HepG2 (cell line): ENCODE results near the gene ZNF512B. TPM values are rescaled to one million over a fixed set of nuclear protein-coding genes. Genes with fewer than 3 reads are reported as not detected.

ENCODE experiments used
- ATRX ChIP-seq: sonication (generic); formaldehyde crosslinking; IDR thresholded peaks from 2 replicates; pipeline ENCODE4 v1.4.0; 2020; ENCODE audit warnings: missing genetic modification reagents, borderline replicate concordance
- CBX2 ChIP-seq, 2 experiments: fragments of 200-600 bp in 1 of 2; sonication (generic); formaldehyde crosslinking in 1 of 2; IDR thresholded peaks; 2 replicates each; pipeline versions ENCODE4 v1.7.0 to v1.8.1; 2018 to 2022; ENCODE audit warnings: low read depth in 2 of 2, low read length in 1 of 2, mild to moderate bottlenecking in 1 of 2, missing genetic modification reagents in 1 of 2
- KLF12 ChIP-seq: sonication (generic); formaldehyde crosslinking; IDR thresholded peaks from 2 replicates; pipeline ENCODE4 v1.4.0; 2020; ENCODE audit warnings: missing genetic modification reagents, borderline replicate concordance
- NFIC ChIP-seq: IDR thresholded peaks from 2 replicates; pipeline ENCODE4 v1.6.1; 2012; ENCODE audit warnings: mild to moderate bottlenecking, low read length, inconsistent platforms
- PHF8 ChIP-seq: sonication (generic); formaldehyde crosslinking; IDR thresholded peaks from 2 replicates; pipeline ENCODE4 v1.5.0; 2020; ENCODE audit warnings: missing genetic modification reagents
- RAD21 ChIP-seq: fragments of 450-650 bp; formaldehyde crosslinking; IDR thresholded peaks from 2 replicates; pipeline ENCODE4 v1.5.0; 2020; ENCODE audit warnings: mild to moderate bottlenecking
- SYNCRIP ChIP-seq: fragments of 200-400 bp; formaldehyde crosslinking; IDR thresholded peaks from 2 replicates; pipeline ENCODE4 v1.6.1; 2018; ENCODE audit warnings: mild to moderate bottlenecking, low read depth, low read length; ENCODE audit not compliant: insufficient read depth
- XBP1 ChIP-seq: sonication (generic); formaldehyde crosslinking; IDR thresholded peaks from 2 replicates; pipeline ENCODE4 v1.5.0; 2020; ENCODE audit warnings: missing genetic modification reagents
- ZMYM4 ChIP-seq: sonication (generic); formaldehyde crosslinking; IDR thresholded peaks from 2 replicates; pipeline ENCODE4 v1.8.1; 2023; ENCODE audit warnings: mild to moderate bottlenecking, missing genetic modification reagents
- ZNF264 ChIP-seq: sonication (generic); formaldehyde crosslinking; IDR thresholded peaks from 2 replicates; pipeline ENCODE4 v1.4.0; 2020; ENCODE audit warnings: missing genetic modification reagents
- polyA plus RNA-seq, 8 experiments: library from polyadenylated mRNA; depleted of rRNA in 3 of 8; stranded (reverse) in 7 of 8; unstranded in 1 of 8; fragments of >200 nt; fragmentation: Illumina TruSeq in 4 of 8; extraction: Trizol in 4 of 8; gene quantifications; 2 replicates each; pipeline versions ENCODE4 v1.2.1 to v1.2.3, GENCODE V29; 2011 to 2016; ENCODE audit warnings: low read depth in 4 of 8, missing spikeins in 1 of 8, mixed read lengths in 1 of 8; ENCODE audit not compliant: insufficient read depth in 1 of 8
- total RNA-seq, 5 experiments: library from RNA; depleted of rRNA; stranded (reverse); fragments of >200 nt; fragmentation: Illumina TruSeq; extraction: Trizol; gene quantifications; 2 replicates each; pipeline ENCODE4 v1.2.3, GENCODE V29; 2016; ENCODE audit warnings: low read depth in 1 of 5
- TF ChIP-seq, protein P1 (sequence below): sonication (generic); formaldehyde crosslinking; IDR thresholded peaks from 2 replicates; pipeline ENCODE4 v1.5.1; 2020; ENCODE audit warnings: mild to moderate bottlenecking, moderate library complexity, missing genetic modification reagents
- TF ChIP-seq, protein P2 (sequence below), 2 experiments: sonication (generic) in 1 of 2; formaldehyde crosslinking in 1 of 2; IDR thresholded peaks; 2 replicates each; pipeline versions ENCODE4 v1.4.0 to v1.6.1; 2016 to 2020; ENCODE audit warnings: borderline replicate concordance in 1 of 2, low read depth in 1 of 2, mild to moderate bottlenecking in 1 of 2, missing genetic modification reagents in 1 of 2
- TF ChIP-seq, protein P3 (sequence below): sonication (generic); formaldehyde crosslinking; IDR thresholded peaks from 2 replicates; pipeline ENCODE4 v1.9.0; 2022; ENCODE audit warnings: low read depth, missing genetic modification reagents
- TF ChIP-seq, protein P4 (sequence below): sonication (generic); formaldehyde crosslinking; IDR thresholded peaks from 2 replicates; pipeline ENCODE4 v1.8.0; 2022; ENCODE audit warnings: missing genetic modification reagents, low read depth, mild to moderate bottlenecking, borderline replicate concordance
- TF ChIP-seq, protein P5 (sequence below): sonication (generic); formaldehyde crosslinking; IDR thresholded peaks from 2 replicates; pipeline ENCODE4 v1.4.0; 2020; ENCODE audit warnings: missing genetic modification reagents, mild to moderate bottlenecking, borderline replicate concordance

The ZNF512B gene
- total and polyA plus RNA-seq, 2 of the 13 experiments (the other 11 are each of a cell fraction or from before 2014, with no cell fraction given): 11.5 to 30.6 TPM

DNA sequence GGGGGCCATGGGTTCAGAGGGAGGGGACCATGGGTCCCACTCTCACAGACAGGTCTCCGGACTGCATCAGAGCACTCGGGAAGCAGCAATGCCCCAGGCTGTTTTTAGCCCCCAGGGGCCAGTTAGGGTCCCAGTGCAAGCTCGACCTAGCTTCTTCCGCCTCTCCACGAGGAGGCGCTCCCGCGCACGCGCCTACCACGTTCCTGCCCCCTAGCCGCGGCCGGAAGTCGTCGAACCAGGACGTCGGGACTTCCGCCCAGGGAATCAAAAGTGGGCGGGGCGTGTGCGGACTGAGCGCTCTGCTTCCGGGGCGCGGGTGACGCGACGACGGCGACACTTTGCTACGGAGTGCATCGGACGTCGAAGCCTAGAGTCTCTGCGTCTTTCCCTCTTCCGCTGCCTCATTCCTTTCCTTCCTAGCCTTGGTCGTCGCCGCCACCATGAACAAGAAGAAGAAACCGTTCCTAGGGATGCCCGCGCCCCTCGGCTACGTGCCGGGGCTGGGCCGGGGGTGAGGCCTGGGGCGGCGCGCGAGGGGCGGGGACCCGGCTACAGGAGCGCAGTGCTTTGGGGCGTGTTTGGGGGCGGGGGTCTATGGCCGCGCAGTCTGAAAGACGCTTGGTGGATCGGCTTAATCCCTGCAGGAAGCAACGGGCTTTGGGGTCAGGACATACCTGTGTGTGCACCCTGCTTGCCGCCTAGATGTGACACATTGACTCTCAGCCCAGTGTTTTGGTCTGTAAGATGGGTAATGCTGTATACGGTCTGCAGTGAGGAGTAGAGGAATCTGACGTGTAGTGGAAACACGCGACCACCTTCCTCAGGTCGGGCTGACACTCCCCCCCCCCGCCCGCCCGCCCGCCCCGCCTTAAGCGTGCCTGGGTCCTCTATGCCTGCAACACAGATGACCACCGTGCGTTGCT lies 11.3 kb upstream of the ZNF512B start, which contains the start of gene PRPF6 (continued):
- TF ChIP-seq, protein P1, sequence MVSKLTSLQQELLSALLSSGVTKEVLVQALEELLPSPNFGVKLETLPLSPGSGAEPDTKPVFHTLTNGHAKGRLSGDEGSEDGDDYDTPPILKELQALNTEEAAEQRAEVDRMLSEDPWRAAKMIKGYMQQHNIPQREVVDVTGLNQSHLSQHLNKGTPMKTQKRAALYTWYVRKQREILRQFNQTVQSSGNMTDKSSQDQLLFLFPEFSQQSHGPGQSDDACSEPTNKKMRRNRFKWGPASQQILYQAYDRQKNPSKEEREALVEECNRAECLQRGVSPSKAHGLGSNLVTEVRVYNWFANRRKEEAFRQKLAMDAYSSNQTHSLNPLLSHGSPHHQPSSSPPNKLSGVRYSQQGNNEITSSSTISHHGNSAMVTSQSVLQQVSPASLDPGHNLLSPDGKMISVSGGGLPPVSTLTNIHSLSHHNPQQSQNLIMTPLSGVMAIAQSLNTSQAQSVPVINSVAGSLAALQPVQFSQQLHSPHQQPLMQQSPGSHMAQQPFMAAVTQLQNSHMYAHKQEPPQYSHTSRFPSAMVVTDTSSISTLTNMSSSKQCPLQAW (CRISPR knock-in tag): peak; percentile 99
- TF ChIP-seq SYNCRIP (no peak), RAD21 (CRISPR knock-in tag) (peak; percentile 94), XBP1 (peak; percentile 42; the same call in 1 of the 2 replicates), ZMYM4 (CRISPR knock-in tag) (peak; percentile 97), CBX2 (IDR thresholded peaks at IDR 0.05; ENCODE audit: low read depth, low read length) (no peak), CBX2 (CRISPR knock-in tag; IDR thresholded peaks at IDR 0.05; ENCODE audit: low read depth) (peak; percentile 97; the same call in 1 of the 2 replicates), KLF12 (CRISPR knock-in tag) (peak; percentile 96), ZNF264 (CRISPR knock-in tag) (peak; percentile 95), PHF8 (peak; percentile 99), ATRX (CRISPR knock-in tag) (no peak), NFIC (no peak)
- TF ChIP-seq, protein P2, sequence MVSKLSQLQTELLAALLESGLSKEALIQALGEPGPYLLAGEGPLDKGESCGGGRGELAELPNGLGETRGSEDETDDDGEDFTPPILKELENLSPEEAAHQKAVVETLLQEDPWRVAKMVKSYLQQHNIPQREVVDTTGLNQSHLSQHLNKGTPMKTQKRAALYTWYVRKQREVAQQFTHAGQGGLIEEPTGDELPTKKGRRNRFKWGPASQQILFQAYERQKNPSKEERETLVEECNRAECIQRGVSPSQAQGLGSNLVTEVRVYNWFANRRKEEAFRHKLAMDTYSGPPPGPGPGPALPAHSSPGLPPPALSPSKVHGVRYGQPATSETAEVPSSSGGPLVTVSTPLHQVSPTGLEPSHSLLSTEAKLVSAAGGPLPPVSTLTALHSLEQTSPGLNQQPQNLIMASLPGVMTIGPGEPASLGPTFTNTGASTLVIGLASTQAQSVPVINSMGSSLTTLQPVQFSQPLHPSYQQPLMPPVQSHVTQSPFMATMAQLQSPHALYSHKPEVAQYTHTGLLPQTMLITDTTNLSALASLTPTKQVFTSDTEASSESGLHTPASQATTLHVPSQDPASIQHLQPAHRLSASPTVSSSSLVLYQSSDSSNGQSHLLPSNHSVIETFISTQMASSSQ (IDR thresholded peaks at IDR 0.05; ENCODE audit: low read depth): peak; percentile 60; the same call in 1 of the 2 replicates
- TF ChIP-seq, protein P2 (CRISPR knock-in tag; IDR thresholded peaks at IDR 0.05; ENCODE audit: borderline replicate concordance): peak; percentile 93
- TF ChIP-seq, protein P3, sequence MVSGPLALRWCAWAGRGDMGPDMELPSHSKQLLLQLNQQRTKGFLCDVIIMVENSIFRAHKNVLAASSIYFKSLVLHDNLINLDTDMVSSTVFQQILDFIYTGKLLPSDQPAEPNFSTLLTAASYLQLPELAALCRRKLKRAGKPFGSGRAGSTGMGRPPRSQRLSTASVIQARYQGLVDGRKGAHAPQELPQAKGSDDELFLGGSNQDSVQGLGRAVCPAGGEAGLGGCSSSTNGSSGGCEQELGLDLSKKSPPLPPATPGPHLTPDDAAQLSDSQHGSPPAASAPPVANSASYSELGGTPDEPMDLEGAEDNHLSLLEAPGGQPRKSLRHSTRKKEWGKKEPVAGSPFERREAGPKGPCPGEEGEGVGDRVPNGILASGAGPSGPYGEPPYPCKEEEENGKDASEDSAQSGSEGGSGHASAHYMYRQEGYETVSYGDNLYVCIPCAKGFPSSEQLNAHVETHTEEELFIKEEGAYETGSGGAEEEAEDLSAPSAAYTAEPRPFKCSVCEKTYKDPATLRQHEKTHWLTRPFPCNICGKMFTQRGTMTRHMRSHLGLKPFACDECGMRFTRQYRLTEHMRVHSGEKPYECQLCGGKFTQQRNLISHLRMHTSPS (CRISPR knock-in tag): no peak
- TF ChIP-seq, protein P4, sequence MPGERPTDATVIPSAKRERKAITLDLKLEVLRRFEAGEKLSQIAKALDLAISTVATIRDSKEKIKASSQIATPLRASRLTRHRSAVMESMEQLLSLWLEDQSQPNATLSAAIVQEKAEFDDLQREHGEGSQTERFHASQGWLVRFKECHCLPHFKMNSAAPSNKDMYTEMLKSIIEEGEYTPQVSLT (CRISPR knock-in tag): no peak; the same call in 1 of the 2 replicates
- TF ChIP-seq, protein P5, sequence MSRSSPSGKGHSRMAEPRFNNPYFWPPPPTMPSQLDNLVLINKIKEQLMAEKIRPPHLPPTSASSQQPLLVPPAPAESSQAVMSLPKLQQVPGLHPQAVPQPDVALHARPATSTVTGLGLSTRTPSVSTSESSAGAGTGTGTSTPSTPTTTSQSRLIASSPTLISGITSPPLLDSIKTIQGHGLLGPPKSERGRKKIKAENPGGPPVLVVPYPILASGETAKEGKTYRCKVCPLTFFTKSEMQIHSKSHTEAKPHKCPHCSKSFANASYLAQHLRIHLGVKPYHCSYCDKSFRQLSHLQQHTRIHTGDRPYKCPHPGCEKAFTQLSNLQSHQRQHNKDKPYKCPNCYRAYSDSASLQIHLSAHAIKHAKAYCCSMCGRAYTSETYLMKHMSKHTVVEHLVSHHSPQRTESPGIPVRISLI: peak; percentile 61; the same call in 1 of the 2 replicates
